ENCODE measurements around the gene PTPRK.

- no peak for TF ChIP-seq CTCF (IDR thresholded peaks at IDR 0.05)
- no peak for TF ChIP-seq POLR2A (IDR thresholded peaks at IDR 0.05)
These were observed 398.8 kb downstream of the PTPRK start for GRCh38 chr6:128121610-128122009.
